ENCODE data around the gene CACNA1C. TPM values are rescaled to one million over a fixed set of nuclear protein-coding genes. Genes with fewer than 3 reads are reported as not detected.
"Not testable (repeated sequence)": the region's sequence is repeated elsewhere in the genome, so short reads cannot be mapped to it uniquely, and the experiment has no call there.

CACNA1C gene
- total RNA-seq, 1 experiment from 2014 or later, result 0.35 TPM

GRCh38 chr12:2484141-2484776 lies 431.5 kb downstream of the CACNA1C start:
- DNase-seq, result no peak
- Histone ChIP-seq H3K36me3 (replicated peaks; ENCODE audit: control insufficient read depth, insufficient read depth, low read length) (no peaks in the 10 kb centered on the region), H3K4me3 (ENCODE audit: insufficient read depth, low read depth, low read length) (no peak overlapping the region), H3K27me3 (ENCODE audit: control insufficient read depth, insufficient read depth, low read length) (no peaks in the 10 kb centered on the region)

GRCh38 chr12:2485681-2486080 lies 432.9 kb downstream of the CACNA1C start:
- H3K27me3 ChIP-seq (ENCODE audit: control insufficient read depth, insufficient read depth, low read length), result no peaks in the 10 kb centered on the region
- no peak overlapping the region for H3K4me3 ChIP-seq (ENCODE audit: insufficient read depth, low read depth, low read length)
- H3K36me3 ChIP-seq (replicated peaks; ENCODE audit: control insufficient read depth, insufficient read depth, low read length), result no peaks in the 10 kb centered on the region
- no peak for DNase-seq

- no peaks in the 10 kb centered on the region for H3K36me3 ChIP-seq (replicated peaks; ENCODE audit: control insufficient read depth, insufficient read depth, low read length)
- no peak for DNase-seq
- H3K27me3 ChIP-seq (ENCODE audit: control insufficient read depth, insufficient read depth, low read length), result no peaks in the 10 kb centered on the region
- H3K4me3 ChIP-seq (ENCODE audit: insufficient read depth, low read depth, low read length), result no peak overlapping the region
These were observed 434.0 kb downstream of the CACNA1C start for GRCh38 chr12:2486796-2487195.

GRCh38 chr12:2487278-2487677 lies 434.5 kb downstream of the CACNA1C start:
- no peaks in the 10 kb centered on the region for H3K27me3 ChIP-seq (ENCODE audit: control insufficient read depth, insufficient read depth, low read length)
- H3K4me3 ChIP-seq (ENCODE audit: insufficient read depth, low read depth, low read length), result no peak overlapping the region
- no peaks in the 10 kb centered on the region for H3K36me3 ChIP-seq (replicated peaks; ENCODE audit: control insufficient read depth, insufficient read depth, low read length)
- DNase-seq, result no peak

GRCh38 chr12:2488131-2488530 lies 435.3 kb downstream of the CACNA1C start:
- H3K36me3 ChIP-seq (replicated peaks; ENCODE audit: control insufficient read depth, insufficient read depth, low read length), result no peaks in the 10 kb centered on the region
- DNase-seq, result no peak
- no peak overlapping the region for H3K4me3 ChIP-seq (ENCODE audit: insufficient read depth, low read depth, low read length)
- no peaks in the 10 kb centered on the region for H3K27me3 ChIP-seq (ENCODE audit: control insufficient read depth, insufficient read depth, low read length)

GRCh38 chr12:2488596-2488995 lies 435.8 kb downstream of the CACNA1C start:
- no peak for DNase-seq
- Histone ChIP-seq H3K27me3 (ENCODE audit: control insufficient read depth, insufficient read depth, low read length) (no peaks in the 10 kb centered on the region), H3K36me3 (replicated peaks; ENCODE audit: control insufficient read depth, insufficient read depth, low read length) (no peaks in the 10 kb centered on the region), H3K4me3 (ENCODE audit: insufficient read depth, low read depth, low read length) (no peak overlapping the region)

GRCh38 chr12:2489275-2489674 lies 436.5 kb downstream of the CACNA1C start:
- DNase-seq, result peak; percentile 58
- Histone ChIP-seq H3K27me3 (ENCODE audit: control insufficient read depth, insufficient read depth, low read length) (no peaks in the 10 kb centered on the region), H3K4me3 (ENCODE audit: insufficient read depth, low read depth, low read length) (no peak overlapping the region), H3K36me3 (replicated peaks; ENCODE audit: control insufficient read depth, insufficient read depth, low read length) (no peaks in the 10 kb centered on the region)

- no peak for DNase-seq
- H3K4me3 ChIP-seq (ENCODE audit: insufficient read depth, low read depth, low read length), result no peak overlapping the region
- no peaks in the 10 kb centered on the region for H3K36me3 ChIP-seq (replicated peaks; ENCODE audit: control insufficient read depth, insufficient read depth, low read length)
- H3K27me3 ChIP-seq (ENCODE audit: control insufficient read depth, insufficient read depth, low read length), result no peaks in the 10 kb centered on the region
These were observed 438.0 kb downstream of the CACNA1C start for GRCh38 chr12:2490831-2491230.

- not testable (repeated sequence) for H3K36me3 ChIP-seq (replicated peaks; ENCODE audit: control insufficient read depth, insufficient read depth, low read length); DNase-seq; H3K4me3 ChIP-seq (ENCODE audit: insufficient read depth, low read depth, low read length); H3K27me3 ChIP-seq (ENCODE audit: control insufficient read depth, insufficient read depth, low read length)
These were observed 438.6 kb downstream of the CACNA1C start for GRCh38 chr12:2491349-2491748.

GRCh38 chr12:2492236-2492635 lies 439.4 kb downstream of the CACNA1C start:
- Histone ChIP-seq H3K27me3 (ENCODE audit: control insufficient read depth, insufficient read depth, low read length) (no peaks in the 10 kb centered on the region), H3K36me3 (replicated peaks; ENCODE audit: control insufficient read depth, insufficient read depth, low read length) (no peaks in the 10 kb centered on the region), H3K4me3 (ENCODE audit: insufficient read depth, low read depth, low read length) (no peak overlapping the region)
- DNase-seq, result no peak

GRCh38 chr12:2493086-2493485 lies 440.3 kb downstream of the CACNA1C start:
- Histone ChIP-seq H3K36me3 (replicated peaks; ENCODE audit: control insufficient read depth, insufficient read depth, low read length) (no peaks in the 10 kb centered on the region), H3K27me3 (ENCODE audit: control insufficient read depth, insufficient read depth, low read length) (no peaks in the 10 kb centered on the region), H3K4me3 (ENCODE audit: insufficient read depth, low read depth, low read length) (no peak overlapping the region)
- no peak for DNase-seq

GRCh38 chr12:2494486-2495192 lies 441.9 kb downstream of the CACNA1C start:
- Histone ChIP-seq H3K27me3 (ENCODE audit: control insufficient read depth, insufficient read depth, low read length) (no peaks in the 10 kb centered on the region), H3K4me3 (ENCODE audit: insufficient read depth, low read depth, low read length) (no peak overlapping the region), H3K36me3 (replicated peaks; ENCODE audit: control insufficient read depth, insufficient read depth, low read length) (no peaks in the 10 kb centered on the region)
- DNase-seq, result no peak

GRCh38 chr12:2495417-2496112 lies 442.8 kb downstream of the CACNA1C start:
- Histone ChIP-seq H3K4me3 (ENCODE audit: insufficient read depth, low read depth, low read length) (no peak overlapping the region), H3K36me3 (replicated peaks; ENCODE audit: control insufficient read depth, insufficient read depth, low read length) (no peaks in the 10 kb centered on the region), H3K27me3 (ENCODE audit: control insufficient read depth, insufficient read depth, low read length) (no peaks in the 10 kb centered on the region)
- DNase-seq, result no peak

GRCh38 chr12:2498964-2499500 lies 446.2 kb downstream of the CACNA1C start:
- H3K36me3 ChIP-seq (replicated peaks; ENCODE audit: control insufficient read depth, insufficient read depth, low read length), result no peaks in the 10 kb centered on the region
- no peak overlapping the region for H3K4me3 ChIP-seq (ENCODE audit: insufficient read depth, low read depth, low read length)
- no peaks in the 10 kb centered on the region for H3K27me3 ChIP-seq (ENCODE audit: control insufficient read depth, insufficient read depth, low read length)
- DNase-seq, result no peak

Measured in H7 (cell line).